ENCODE data around the gene MAP7D2.
"Not testable (repeated sequence)": the region's sequence is repeated elsewhere in the genome, so short reads cannot be mapped to it uniquely, and the experiment has no call there.

MAP7D2 gene

DNA sequence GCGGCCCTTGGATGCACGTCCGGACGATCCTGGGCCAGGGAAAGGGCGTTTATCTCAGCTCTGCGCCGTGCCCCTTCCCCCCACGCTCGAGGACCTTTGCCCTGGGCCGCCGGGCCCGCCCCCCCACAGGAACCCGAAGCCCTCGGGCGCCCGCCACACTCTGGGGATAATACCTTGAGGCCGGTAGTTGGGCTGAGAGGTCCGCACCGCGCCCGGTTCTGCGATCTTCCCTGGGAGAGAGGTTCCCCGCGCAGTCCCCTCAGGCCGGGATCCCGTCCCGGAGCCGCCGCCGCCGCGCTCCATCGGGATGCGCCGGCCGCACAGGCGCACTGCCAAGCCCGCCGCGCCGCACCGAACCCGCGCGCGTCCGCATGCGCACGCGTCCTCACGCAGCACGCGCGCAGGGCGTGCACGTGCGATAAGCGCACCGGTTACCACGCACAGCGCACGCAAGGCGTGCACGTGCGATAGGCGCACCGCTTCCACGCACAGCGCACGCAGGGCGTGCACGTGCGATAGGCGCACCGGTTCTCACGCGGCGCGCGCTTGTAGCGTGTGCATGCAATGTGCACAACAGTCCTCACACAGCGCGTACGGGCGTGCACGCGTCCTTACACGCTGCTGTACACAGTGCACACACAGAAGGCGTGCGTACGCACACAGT lies at the start of gene MAP7D2:
Gene MAP7D2 (minus strand): TSS at position 331 of the 664 bp plus-strand sequence. CDS start 28 bp downstream, at position 303.
- DNase-seq, result peak; percentile 41

DNA sequence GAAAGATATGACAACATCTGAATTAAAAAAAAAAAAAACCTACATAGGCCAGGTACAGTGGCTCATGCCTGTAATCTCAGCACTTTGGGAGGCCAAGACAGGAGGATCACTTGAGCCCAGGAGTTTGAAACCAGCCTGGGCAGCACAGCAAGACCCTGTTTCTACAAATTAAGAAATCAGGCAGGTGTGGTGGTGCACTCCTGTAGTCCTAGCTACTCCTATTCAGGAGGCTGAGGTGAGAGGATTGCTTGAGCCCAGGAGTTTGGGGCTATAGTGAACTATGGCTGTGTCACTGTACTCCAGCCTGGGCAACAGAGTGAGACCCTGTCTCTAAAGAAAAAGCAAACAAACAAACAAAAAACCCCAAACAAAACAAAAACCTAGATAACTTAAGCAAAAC lies 45.8 kb upstream of the MAP7D2 start:
- not testable (repeated sequence) for DNase-seq

DNA sequence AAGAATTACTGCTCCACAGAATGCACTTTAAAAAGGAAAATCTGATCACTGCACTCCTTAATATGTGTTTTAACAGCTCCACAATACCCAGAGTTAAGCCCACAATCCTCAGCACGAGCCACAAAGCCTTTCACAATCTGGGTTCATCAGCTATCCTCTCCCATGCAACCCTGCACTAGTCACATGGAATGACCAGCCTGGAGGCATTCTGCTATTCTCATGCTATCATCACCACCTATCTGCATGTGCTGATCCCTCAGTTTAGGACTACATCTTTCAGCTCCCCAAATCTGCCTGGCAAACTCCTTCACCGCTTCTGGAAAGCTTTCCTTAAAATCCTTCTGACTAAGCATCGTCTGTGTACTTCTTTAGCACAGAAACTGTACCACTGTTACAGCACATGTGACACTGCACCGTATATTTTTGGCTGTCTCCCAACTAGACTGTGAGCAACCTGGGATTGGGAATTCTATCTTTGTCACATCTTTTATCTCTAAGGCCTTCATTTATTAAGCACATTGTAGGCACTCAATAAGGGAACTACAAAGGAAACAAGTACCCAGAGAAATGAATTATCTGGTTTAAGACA lies 43.2 kb upstream of the MAP7D2 start:
- no peak for DNase-seq

DNA sequence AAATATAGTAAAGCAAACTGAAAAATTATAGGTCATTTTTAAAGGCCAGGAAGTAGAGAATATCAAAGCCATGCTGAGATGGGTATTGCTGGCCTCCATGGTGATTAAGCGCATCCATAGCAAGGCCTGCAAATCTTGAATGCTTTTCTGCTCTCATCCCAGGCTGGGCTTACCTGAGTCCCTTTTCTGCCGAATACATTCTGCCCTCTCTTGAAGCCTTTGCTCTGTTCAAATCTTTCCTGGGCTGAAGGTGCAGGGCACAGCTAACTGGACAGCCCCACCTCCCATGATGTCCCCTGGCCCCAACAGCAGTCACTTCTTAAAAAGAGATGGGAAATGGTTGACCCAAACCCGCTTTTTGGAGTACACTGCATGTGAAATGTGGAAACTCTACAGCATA lies 35.0 kb upstream of the MAP7D2 start:
- no peak for DNase-seq

DNA sequence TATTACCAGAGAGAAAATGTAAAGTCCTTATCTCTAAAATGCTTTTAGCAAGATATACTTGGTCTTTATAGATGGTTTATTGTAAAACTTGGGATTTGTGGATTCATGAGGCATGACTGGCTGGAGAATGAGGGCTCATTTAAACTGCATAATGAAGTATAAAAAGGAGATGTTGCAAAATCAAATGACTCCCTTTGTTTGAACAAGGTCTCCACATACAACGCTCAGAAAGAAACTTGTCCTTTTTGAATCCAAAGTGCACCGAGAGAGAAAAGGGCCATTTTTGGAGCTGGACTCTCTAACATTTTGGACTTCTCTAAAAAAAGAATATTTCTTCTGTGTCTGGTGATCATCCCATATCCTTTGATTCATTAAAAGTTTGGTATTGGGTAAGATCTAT lies 32.6 kb upstream of the MAP7D2 start:
- no peak for DNase-seq

DNA sequence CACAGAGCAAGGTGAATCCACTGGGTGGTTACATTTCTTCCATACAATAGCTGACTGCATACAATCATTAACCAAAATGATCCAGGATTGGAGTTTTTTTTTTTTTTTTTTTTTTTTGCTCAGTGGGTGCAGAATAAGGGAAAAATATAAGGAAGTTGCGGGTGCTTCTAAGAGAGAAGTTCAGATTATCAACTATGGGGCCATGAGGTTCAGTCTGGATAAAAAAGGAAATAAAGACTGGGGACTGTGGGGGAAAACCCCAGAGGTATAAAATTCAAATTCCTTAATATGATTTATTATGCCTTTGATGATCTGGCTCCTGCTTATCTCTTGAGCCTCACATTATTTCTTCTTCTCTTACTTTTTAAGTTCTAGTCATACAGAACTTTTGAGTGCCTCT lies 30.9 kb upstream of the MAP7D2 start:
- DNase-seq, result no peak

DNA sequence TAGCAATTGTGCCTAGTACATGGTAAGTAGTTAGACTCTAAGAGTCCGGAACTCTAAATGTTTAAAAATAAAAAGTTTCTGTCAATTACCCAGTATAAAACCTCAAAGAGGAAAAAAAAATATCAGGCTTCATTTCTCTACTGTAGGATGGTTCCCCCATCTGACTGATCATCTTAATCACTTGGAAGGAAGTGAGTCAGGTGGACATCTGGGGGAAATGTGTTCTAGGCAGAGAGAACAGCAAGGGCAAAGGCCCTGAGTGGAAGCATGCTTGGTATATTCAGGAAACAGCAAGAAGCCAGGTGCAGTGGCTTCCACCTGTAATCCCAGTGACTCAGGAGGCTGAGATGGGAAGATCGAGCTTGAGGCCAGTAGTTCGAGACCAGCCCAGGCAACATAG lies 27.8 kb upstream of the MAP7D2 start:
- DNase-seq, result no peak

DNA sequence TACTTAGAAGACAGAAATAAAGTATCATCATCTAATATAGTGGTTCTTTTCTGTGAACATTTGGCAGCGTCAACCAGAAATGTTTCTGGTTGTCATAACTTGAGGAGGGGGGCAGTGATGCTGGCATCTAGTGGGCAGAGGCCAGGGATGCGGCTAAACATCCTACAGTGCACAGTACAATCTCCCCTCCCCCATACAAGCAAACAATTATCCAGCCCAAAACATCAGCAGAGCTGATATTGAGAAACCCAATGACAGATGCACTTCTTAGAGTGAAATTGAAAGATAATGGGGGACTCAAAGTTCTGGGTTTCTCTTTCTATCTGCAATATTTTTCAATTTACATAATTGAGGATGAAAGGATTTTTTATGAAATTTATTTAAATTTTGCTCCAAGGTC lies 26.9 kb upstream of the MAP7D2 start:
- DNase-seq, result no peak

DNA sequence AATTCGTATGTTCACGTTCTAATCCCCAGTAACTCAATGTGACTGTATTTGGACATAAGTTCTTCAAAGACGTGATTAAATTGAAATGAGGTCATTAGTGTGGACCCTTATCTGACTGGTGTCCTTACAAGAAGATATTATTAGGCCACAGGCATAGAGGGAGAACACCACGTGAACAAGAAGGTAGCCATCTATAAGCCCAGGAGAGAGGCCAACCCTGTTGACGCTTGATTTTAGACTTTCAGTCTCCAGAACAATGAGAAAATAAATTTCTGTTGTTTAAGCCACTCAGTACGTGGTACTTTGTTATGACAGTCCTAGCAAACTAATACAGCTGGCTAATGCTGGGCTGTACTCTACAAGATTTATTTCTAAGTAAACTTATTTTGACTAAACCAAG lies 26.4 kb upstream of the MAP7D2 start:
- DNase-seq, result no peak

DNA sequence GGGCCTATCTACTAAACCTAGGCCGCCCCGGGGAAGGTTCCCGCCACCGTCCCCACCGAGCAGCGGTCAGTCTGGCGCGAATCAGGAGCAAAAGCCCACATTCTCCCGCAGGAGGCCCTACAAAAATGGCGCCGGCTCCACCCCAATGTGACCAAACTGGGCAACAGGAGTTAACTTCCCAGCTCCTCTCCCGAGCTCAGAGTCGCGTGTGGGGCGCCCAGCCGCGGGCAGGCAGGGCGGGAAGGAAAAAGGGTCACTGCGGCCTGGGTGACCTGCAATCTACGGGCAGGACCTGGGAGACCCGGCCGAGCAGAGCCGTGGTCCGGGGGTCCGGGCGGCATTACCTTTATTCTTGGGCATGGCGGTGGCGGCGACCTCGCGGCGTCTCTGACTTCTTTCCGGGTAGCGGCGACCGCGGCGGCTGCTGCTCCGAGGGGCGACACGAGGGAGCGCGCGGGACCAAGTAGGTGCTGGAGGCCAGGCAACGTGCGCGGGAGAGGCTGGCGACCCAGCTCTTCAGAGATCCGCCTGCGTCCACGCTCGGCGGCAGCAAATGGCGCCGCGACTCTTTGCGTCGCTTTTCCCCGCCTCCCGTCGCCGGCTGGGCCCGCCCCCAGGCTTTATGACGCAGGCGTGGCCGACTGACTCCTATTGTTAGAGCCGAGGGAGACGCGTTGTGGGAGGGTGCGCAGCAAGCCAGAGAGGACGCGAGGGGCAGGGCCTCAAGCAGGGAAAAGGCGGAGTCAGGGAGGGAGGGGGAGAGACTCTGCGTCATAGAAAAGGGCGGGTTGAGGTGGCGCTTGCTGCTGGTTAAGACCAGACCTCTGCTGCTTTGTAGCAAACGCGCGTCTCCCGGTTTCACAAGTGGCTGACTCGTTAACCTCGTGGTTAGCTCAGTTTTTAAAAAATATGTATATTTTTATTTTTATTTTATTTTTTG lies 24.8 kb upstream of the MAP7D2 start, which contains the start of gene EIF1AX:
Gene EIF1AX (minus strand): TSS at position 558 of the 940 bp plus-strand sequence. CDS start 198 bp downstream, at position 360.
- peak; percentile 98 for DNase-seq

DNA sequence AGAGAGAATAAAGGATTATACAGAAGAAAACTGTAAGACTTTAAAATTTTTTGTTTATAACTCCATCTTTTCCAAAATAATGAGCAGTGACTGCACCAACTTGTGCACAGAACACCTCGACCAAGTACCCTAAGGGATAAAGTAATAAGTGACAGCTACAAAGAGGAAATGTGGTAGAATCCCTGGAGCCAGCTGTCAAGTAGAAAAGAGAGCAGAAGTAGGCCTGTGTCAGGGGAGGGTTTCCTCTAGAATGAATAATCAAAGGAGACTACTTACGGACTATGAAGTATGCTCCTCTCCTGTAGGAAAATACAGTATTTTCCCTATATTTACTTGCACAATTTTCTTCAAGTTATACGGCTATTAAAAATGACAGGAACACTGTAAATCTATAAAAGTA lies 23.7 kb upstream of the MAP7D2 start:
- DNase-seq, result no peak

DNA sequence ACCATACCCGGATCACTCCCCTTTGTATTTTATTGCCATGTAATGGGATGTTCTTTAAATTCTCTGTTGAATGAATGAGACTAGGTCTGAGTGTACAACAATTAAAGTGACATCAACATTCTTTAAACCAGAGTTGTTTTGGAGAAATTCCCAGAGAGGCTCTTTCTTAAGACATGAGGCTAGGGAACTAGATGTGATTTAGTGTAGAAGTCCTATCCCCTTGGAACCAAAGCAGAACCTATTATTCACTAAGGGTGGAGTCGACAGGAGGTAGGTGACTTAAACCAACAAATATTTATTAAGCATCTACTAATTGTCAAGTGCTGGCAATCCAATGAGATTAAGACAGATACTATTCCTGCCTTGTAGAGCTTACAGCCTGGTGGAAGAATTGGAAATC lies 23.3 kb upstream of the MAP7D2 start:
- no peak for DNase-seq

DNA sequence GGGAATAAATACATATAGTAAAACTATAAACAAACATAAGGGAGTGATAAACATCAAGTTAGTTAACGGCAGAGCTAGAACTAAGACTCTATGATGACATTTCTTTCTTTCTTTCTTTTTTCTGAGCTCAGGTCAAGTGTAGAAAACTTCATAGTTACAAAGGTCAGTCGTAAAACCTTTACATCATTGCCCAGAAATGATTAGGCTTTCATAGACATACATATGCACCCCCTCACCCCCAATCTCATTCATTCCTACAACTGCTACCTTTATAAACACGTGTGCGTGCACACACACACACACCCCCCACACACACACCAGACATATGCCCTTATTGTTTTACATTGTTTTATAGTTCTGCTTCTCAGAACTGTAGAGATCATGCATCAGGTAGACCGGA lies 19.2 kb upstream of the MAP7D2 start:
- DNase-seq, result no peak

DNA sequence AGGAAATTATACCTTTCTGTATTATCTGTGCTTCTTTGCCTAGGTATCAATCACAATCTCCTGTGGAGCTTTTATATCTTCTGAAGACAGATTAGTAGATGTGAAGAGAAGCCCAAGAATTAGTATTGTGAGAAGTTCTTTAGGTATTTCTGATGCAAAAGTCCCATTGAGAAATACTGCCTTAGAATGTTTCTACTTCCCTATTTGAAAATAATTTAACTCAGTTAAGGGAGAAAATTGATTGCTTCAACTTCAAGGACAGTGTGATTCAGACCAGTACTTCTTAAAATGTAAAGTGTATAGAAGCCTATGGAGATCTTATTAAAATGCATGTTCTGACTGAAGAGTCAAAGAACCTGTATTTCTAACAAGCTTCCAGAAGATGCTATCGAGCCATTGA lies 16.0 kb upstream of the MAP7D2 start:
- DNase-seq, result no peak

DNA sequence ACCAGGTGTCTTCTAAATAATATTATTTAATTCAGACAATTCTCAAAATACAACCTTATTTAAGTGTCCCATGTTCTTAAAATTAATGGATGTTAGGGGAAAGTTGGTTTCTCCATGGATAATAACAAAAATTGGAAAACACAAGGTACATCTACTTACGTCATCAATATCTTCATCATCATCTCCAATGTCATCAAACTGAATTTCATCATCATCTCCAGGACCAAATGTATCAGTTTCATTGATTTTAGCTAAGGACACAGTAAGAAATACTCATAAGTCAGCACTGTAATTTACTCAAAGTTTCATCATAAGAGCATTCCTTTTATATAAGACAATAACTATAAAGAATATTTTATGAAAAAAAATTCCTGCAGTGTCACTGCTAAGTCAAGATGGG lies 13.7 kb upstream of the MAP7D2 start:
- DNase-seq, result no peak

DNA sequence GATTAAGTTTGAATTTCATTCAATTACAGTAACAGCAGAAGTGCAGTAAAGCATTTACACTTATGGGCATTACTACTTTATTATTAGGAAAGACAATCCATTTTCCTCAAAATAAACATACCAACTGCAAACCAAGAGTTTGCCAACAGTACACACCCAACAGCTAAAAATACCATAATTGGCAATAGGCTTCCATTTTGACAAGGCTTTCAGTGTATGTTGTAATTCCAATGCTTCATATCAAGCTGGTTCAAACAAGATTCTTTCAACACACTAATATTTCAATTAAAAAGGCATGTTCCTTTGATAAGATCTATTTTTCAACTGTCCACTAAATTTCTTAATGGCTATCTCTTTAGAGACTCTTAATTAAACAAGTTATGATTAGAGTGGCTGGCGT lies 12.8 kb upstream of the MAP7D2 start:
- no peak for DNase-seq

DNA sequence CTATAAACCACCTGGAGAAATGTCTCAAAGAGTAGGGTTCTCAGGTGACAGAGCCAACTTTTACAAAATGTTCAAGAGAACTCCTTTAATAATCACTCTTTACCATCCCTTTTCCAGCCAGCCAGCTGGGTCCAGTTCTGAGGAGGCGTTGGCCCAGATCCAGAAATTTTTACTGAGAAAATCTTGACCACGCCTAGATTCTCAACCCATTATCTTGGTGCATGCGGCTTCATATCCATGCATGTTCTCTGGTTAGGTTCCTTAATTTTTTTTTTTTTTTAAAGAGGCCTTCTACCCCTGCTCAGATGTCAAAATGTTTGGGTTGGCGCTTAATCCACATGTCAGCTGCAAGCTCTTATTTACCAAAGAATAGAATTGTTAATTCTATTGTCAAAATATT lies 12.0 kb upstream of the MAP7D2 start:
- DNase-seq, result no peak

DNA sequence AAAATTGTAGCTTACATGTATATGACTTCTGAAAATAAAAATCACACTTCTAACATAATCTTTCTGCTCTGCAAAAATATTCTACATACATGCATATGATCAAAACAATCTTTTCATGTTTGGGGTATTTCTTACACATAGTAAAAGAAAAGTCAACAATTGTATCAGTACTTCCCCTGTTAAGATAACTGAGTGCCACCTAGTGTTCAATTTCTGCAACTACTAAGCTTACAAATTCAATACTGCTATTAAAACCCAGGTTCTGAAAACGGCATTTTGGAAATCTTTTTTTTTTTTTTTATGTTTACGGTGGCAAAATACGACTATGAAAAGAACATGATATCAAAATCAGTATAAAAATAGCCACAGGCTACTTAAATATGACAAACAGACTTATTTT lies 10.7 kb upstream of the MAP7D2 start:
- DNase-seq, result not testable (repeated sequence)

DNA sequence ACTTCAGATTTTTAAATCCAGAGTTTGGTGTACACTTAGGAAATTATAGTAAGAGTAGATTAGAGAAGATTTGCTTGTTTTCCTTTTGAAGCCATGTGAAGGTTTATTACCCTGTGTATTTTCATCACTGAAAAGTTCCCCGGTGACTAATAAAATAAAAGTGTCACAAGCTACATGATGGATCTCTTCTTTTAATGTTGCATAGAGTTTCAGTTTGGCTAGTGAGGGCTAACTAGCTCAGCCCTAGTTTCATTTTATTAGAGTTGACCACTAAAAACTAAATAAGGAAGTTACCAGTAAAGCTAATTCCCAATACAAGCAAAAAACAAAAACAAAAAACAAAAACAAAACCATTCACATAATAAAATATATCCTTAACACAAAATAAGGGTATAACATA lies 10.1 kb upstream of the MAP7D2 start:
- not testable (repeated sequence) for DNase-seq

DNA sequence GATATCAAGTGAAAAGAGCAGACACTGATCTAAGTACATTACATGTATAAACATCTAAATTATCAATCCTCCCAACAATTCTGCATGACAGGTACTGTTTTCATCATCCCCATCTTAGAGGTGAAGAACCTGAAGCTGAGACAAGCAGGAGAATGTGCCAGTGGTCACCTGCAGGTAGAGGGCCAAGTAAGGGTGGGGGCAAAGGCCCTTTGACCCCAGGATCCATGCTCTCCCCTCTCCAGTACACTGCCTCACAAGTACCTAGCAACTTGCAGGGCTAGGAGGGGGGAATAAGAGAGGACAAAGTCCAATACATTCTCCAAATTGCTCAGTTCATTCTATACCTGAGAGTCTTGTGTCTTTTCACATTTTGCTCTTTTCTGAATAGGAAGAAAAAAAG lies 8.3 kb upstream of the MAP7D2 start:
- no peak for DNase-seq

DNA sequence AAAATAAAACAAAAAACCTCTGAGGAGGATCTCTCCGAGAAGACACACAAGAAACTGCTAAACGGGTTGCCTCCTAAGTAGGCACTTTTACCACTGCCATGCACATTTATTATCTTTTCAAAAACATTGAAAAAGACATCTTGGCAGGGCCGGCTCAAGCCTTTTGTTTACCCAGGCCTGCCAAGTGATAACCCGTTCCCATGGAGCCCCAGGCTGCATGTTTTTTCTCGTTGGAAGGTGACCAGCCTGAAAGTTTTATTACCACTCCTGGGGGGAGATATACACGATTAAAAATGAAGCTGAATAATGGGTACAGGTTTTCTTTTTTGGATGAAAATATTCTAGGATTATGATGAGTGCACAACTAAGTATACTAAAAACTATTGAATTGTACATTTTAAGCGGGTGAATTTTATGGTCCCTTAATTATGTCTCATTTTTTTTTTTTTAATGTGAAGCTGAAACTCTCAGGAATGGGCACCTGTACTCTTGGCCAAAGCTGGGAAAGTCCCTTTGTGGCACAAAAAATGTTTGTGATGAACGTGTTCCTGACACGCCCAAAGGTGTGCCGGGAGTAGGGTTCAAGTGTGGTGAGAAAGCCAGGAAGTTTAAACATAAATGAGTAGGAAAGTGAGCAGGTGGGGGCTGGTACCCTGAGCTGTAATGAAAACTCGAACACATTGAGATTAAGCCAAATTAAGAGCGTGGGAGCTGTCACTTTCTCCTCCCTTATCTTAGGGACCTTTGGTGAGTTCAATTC lies 1.5 kb upstream of the MAP7D2 start:
- peak; percentile 40 for DNase-seq

DNA sequence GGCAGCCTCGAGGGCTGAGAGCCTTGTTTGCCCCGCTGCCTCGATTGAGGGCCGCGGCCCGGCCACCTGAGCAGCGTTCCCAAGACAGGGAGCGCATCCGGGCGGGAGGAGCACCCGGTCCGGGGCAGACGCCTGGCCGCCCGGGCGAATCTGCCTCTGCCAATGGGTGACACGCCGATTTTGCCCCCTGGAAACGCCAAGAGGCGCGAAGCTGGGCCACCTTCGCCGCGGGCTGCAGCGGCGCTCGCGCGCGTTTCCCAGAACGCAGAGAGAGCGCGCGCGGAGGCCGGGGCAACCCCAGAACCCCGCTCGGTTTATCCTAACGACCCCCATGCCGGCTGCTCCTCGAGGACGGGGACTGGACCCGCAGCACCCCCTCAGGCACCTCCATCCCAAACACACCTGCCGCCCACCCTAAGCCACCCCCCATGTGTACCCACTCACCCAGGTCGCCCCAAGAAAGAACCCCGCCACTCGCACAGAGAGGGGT lies 575 bp downstream of the MAP7D2 start:
- peak; percentile 63 for DNase-seq

Measured in NCI-H146 (cell line).